Neural cell (in vitro differentiated cells): ENCODE measurements around the gene PREX1. TPM values are rescaled to one million over a fixed set of nuclear protein-coding genes. Genes with fewer than 3 reads are reported as not detected.

Experiments used
- H2AFZ ChIP-seq: fragments of 200-600, 300-800 bp; sonication (generic), shearing (Covaris generic); 2 replicates; pipeline ENCODE4 v1.6.0; 2014; ENCODE audit warnings: low read depth, mild to moderate bottlenecking, antibody characterized with exemption, low read length, moderate library complexity
- H3F3A ChIP-seq: fragments of 200-600 bp; shearing (Covaris generic); 2 replicates; pipeline ENCODE4 v1.6.1; 2016; ENCODE audit warnings: mild to moderate bottlenecking, moderate library complexity, mixed read lengths, antibody characterized with exemption, low read length; ENCODE audit not compliant: insufficient read depth, poor library complexity, severe bottlenecking
- H3K27ac ChIP-seq: fragments of 200-600, 300-800 bp; sonication (generic), shearing (Covaris generic); 2 replicates; pipeline ENCODE4 v1.5.1; 2014; ENCODE audit warnings: mild to moderate bottlenecking, low read length, moderate library complexity
- H3K27me3 ChIP-seq: fragments of 300-800, 200-600 bp; sonication (generic), shearing (Covaris generic); 2 replicates; pipeline ENCODE4 v1.6.0; 2014; ENCODE audit warnings: mild to moderate bottlenecking, low read depth, low read length, moderate library complexity; ENCODE audit not compliant: insufficient read depth
- H3K36me3 ChIP-seq: fragments of 300-800, 200-600 bp; sonication (generic), shearing (Covaris generic); 2 replicates; pipeline ENCODE4 v1.5.1; 2014; ENCODE audit warnings: mild to moderate bottlenecking, antibody characterized with exemption, low read length, moderate library complexity; ENCODE audit not compliant: insufficient read depth
- H3K4me2 ChIP-seq: fragments of 300-800, 200-600 bp; sonication (generic), shearing (Covaris generic); 2 replicates; pipeline ENCODE4 v1.6.0; 2014; ENCODE audit warnings: mild to moderate bottlenecking, low read length
- H3K4me3 ChIP-seq: fragments of 300-800, 200-600 bp; sonication (generic), shearing (Covaris generic); 2 replicates; pipeline ENCODE4 v1.5.1; 2014; ENCODE audit warnings: mild to moderate bottlenecking, low read length, moderate library complexity
- H3K79me2 ChIP-seq: fragments of 200-600 bp; shearing (Covaris generic); replicated peaks from 2 replicates; pipeline ENCODE4 v1.6.0; 2014; ENCODE audit warnings: mild to moderate bottlenecking, low read length, moderate library complexity; ENCODE audit not compliant: insufficient read depth
- H3K9ac ChIP-seq: fragments of 300-800, 200-600 bp; sonication (generic), shearing (Covaris generic); 2 replicates; pipeline ENCODE4 v1.6.1; 2016; ENCODE audit warnings: mild to moderate bottlenecking, low read length, mixed read lengths
- H3K9me2 ChIP-seq: fragments of 200-600 bp; shearing (Covaris generic); 2 replicates; pipeline ENCODE4 v1.6.1; 2016; ENCODE audit warnings: mild to moderate bottlenecking, low read length, mixed read lengths; ENCODE audit not compliant: insufficient read depth
- H3K9me3 ChIP-seq: fragments of 200-600, 300-800 bp; sonication (generic), shearing (Covaris generic); 2 replicates; pipeline ENCODE4 v1.6.1; 2016; ENCODE audit warnings: mild to moderate bottlenecking, mixed run types, low read length, moderate library complexity, mixed read lengths
- H4K20me1 ChIP-seq: fragments of 200-600 bp; shearing (Covaris generic); 2 replicates; pipeline ENCODE4 v1.6.1; 2016; ENCODE audit warnings: mild to moderate bottlenecking, mixed run types; ENCODE audit not compliant: insufficient read depth
- CTCF ChIP-seq: fragments of 450-650 bp; IDR thresholded peaks from 2 replicates; pipeline ENCODE4 v1.5.1; 2014; ENCODE audit warnings: antibody characterized with exemption, mild to moderate bottlenecking, moderate library complexity; ENCODE audit not compliant: poor library complexity, severe bottlenecking
- EP300 ChIP-seq: fragments of 450-650 bp; conservative IDR thresholded peaks from 2 replicates; pipeline ENCODE4 v1.6.1; 2014; ENCODE audit warnings: antibody characterized with exemption, mild to moderate bottlenecking, moderate library complexity; ENCODE audit not compliant: poor library complexity, severe bottlenecking
- EZH2 ChIP-seq: fragments of 200-600, 300-800 bp; shearing (Covaris generic), sonication (generic); IDR thresholded peaks from 2 replicates; pipeline ENCODE4 v1.6.1; 2014; ENCODE audit warnings: antibody characterized with exemption, low read length, borderline replicate concordance, mild to moderate bottlenecking; ENCODE audit not compliant: insufficient read depth, poor library complexity, severe bottlenecking
- MXI1 ChIP-seq: fragments of 450-650 bp; conservative IDR thresholded peaks from 2 replicates; pipeline ENCODE4 v1.6.1; 2014; ENCODE audit warnings: antibody characterized with exemption, mild to moderate bottlenecking; ENCODE audit not compliant: poor library complexity, severe bottlenecking
- POLR2AphosphoS5 ChIP-seq: IDR thresholded peaks from 2 replicates; pipeline ENCODE4 v1.6.1; 2012
- RAD21 ChIP-seq: fragments of 450-650 bp; conservative IDR thresholded peaks from 2 replicates; pipeline ENCODE4 v1.6.1; 2014; ENCODE audit warnings: antibody characterized with exemption, mild to moderate bottlenecking, moderate library complexity
- REST ChIP-seq: IDR thresholded peaks from 2 replicates; pipeline ENCODE4 v1.6.1; 2012; ENCODE audit warnings: borderline replicate concordance
- SMC3 ChIP-seq: fragments of 450-650 bp; conservative IDR thresholded peaks from 2 replicates; pipeline ENCODE4 v1.6.1; 2014; ENCODE audit warnings: antibody characterized with exemption, mild to moderate bottlenecking, moderate library complexity; ENCODE audit not compliant: poor library complexity
- TAF1 ChIP-seq: IDR thresholded peaks from 2 replicates; pipeline ENCODE4 v1.6.1; 2012; ENCODE audit warnings: low read depth
- polyA plus RNA-seq: library from polyadenylated mRNA; depleted of rRNA; stranded (reverse); fragments of >200 nt; gene quantifications from 2 replicates; pipeline ENCODE4 v1.2.3, GENCODE V29; 2014

The PREX1 gene
- polyA plus RNA-seq, 1 donor from 2014 or later = 0.06 TPM

- no peaks in the 10 kb centered on the region for H3K36me3 ChIP-seq
- TF ChIP-seq SMC3 (no peak), CTCF (no peak), REST (no peak), POLR2AphosphoS5 (no peak), EZH2 (no peak), RAD21 (no peak), MXI1 (no peak), TAF1 (no peak), EP300 (no peak)
- no peak overlapping the region for H3K27ac ChIP-seq
Observed at GRCh38 chr20:48696671-48697070, 131.1 kb downstream of the PREX1 start.

GRCh38 chr20:48695738-48696137 lies 132.1 kb downstream of the PREX1 start:
- Histone ChIP-seq H3K27ac (no peak overlapping the region), H3K9me2 (no peaks in the 10 kb centered on the region), H3K79me2 (no peaks in the 10 kb centered on the region), H3K4me2 (no peak overlapping the region), H3K4me3 (no peak overlapping the region), H2AFZ (no peak overlapping the region), H3K9ac (no peak overlapping the region), H3K9me3 (no peaks in the 10 kb centered on the region), H3K27me3 (no peaks in the 10 kb centered on the region), H3F3A (no peaks in the 10 kb centered on the region), H4K20me1 (no peaks in the 10 kb centered on the region), H3K36me3 (no peaks in the 10 kb centered on the region)
- no peak for TF ChIP-seq EZH2
- TF ChIP-seq EP300 = no peak
- no peak for TF ChIP-seq SMC3
- no peak for TF ChIP-seq REST
- no peak for TF ChIP-seq TAF1
- no peak for TF ChIP-seq MXI1
- TF ChIP-seq POLR2AphosphoS5 = no peak
- TF ChIP-seq RAD21 = no peak
- TF ChIP-seq CTCF = no peak

More at GRCh38 chr20:48696671-48697070, 131.1 kb downstream of the PREX1 start:
- Histone ChIP-seq H3K4me2 (no peak overlapping the region), H4K20me1 (no peaks in the 10 kb centered on the region), H3K9ac (no peak overlapping the region), H3K9me2 (no peaks in the 10 kb centered on the region), H3K9me3 (no peaks in the 10 kb centered on the region), H2AFZ (no peak overlapping the region), H3F3A (no peaks in the 10 kb centered on the region), H3K79me2 (no peaks in the 10 kb centered on the region), H3K4me3 (no peak overlapping the region), H3K27me3 (no peaks in the 10 kb centered on the region)
